Peyer's patch (tissue), 4 donors: Measurements from ENCODE around the gene CENPF. TPM values are rescaled to one million over a fixed set of nuclear protein-coding genes. Genes with fewer than 3 reads are reported as not detected.
"Not testable (repeated sequence)": the region's sequence is repeated elsewhere in the genome, so short reads cannot be mapped to it uniquely, and the experiment has no call there.

Source experiments
- DNase-seq, 3 donors: peaks; one replicate each; pipeline ENCODE4 v3.0.0-alpha.2; 2017 to 2019
- H3K27ac ChIP-seq, 4 donors: fragments of 200-600 bp; sonication (generic); one replicate each; pipeline ENCODE4 v1.5.1; 2016 to 2019
- H3K27me3 ChIP-seq, 2 donors: fragments of 200-600 bp; sonication (generic); one replicate each; pipeline ENCODE4 v1.5.1; 2019
- H3K36me3 ChIP-seq, 3 donors: fragments of 200-600 bp; sonication (generic); one replicate each; pipeline ENCODE4 v1.5.1; 2016 to 2019
- H3K4me1 ChIP-seq, 4 donors: fragments of 200-600 bp; sonication (generic); one replicate each; pipeline ENCODE4 v1.5.1; 2016 to 2019
- H3K4me3 ChIP-seq, 4 donors: fragments of 200-600 bp; sonication (generic); 1 replicate in 3 of 4; 2 replicates in 1 of 4; pipeline ENCODE4 v1.5.1; 2016 to 2019; ENCODE audit warnings: mild to moderate bottlenecking in 1 of 4
- H3K9me3 ChIP-seq, 4 donors: fragments of 200-600 bp; sonication (generic); one replicate each; pipeline ENCODE4 v1.5.1; 2016 to 2019; ENCODE audit warnings: mild to moderate bottlenecking in 1 of 4
- POLR2A ChIP-seq, 2 donors: fragments of 450-650 bp; IDR thresholded peaks; one replicate each; pipeline ENCODE4 v1.5.1; 2017; ENCODE audit warnings: antibody characterized with exemption in 2 of 2, mild to moderate bottlenecking in 2 of 2, moderate library complexity in 2 of 2
- total RNA-seq, 4 donors: library from RNA; depleted of rRNA; stranded (reverse); fragments of >200 nt; gene quantifications; one replicate each; pipeline ENCODE4 v1.1.0, GENCODE V29; 2016
- TF ChIP-seq, protein P1 (sequence below), 6 experiments: fragments of 450-650 bp in 4 of 6; fragments of 200-600 bp in 2 of 6; sonication (generic) in 1 of 6; IDR thresholded peaks; one replicate each; pipeline ENCODE4 v1.5.1; 2017 to 2019; ENCODE audit warnings: antibody characterized with exemption in 6 of 6, mild to moderate bottlenecking in 3 of 6, moderate library complexity in 1 of 6

The CENPF gene
- total RNA-seq, 4 donors from 2014 or later = 6.1 to 23.9 (median 8.0) TPM

DNA sequence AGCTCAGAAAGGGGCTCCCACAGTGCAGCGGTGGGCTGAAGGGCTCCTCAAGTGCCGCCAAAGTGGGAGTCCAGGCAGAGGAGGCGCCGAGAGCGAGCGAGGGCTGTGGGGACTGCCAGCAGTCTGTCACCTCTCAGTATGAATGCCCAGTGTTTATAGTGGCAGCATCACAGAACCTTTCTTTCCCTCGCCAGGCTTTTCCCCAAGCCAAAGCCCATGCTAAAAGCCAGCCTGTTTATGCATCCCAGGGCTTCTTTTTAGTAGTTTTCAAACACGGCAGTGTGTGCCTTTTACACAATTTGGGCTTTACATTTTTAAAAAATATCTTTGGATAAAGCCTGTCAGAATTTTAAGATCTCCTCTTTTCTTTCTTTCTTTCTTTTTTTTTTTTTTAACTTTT lies 70.6 kb downstream of the CENPF start:
- Histone ChIP-seq H3K4me1 (no peaks in the 10 kb centered on the region), H3K27ac (no peak overlapping the region), H3K27me3 (no peaks in the 10 kb centered on the region), H3K36me3 (no peaks in the 10 kb centered on the region), H3K9me3 (no peaks in the 10 kb centered on the region), H3K4me3 (no peak overlapping the region)
- no peak for TF ChIP-seq POLR2A (IDR thresholded peaks at IDR 0.05)
- TF ChIP-seq, protein P1, sequence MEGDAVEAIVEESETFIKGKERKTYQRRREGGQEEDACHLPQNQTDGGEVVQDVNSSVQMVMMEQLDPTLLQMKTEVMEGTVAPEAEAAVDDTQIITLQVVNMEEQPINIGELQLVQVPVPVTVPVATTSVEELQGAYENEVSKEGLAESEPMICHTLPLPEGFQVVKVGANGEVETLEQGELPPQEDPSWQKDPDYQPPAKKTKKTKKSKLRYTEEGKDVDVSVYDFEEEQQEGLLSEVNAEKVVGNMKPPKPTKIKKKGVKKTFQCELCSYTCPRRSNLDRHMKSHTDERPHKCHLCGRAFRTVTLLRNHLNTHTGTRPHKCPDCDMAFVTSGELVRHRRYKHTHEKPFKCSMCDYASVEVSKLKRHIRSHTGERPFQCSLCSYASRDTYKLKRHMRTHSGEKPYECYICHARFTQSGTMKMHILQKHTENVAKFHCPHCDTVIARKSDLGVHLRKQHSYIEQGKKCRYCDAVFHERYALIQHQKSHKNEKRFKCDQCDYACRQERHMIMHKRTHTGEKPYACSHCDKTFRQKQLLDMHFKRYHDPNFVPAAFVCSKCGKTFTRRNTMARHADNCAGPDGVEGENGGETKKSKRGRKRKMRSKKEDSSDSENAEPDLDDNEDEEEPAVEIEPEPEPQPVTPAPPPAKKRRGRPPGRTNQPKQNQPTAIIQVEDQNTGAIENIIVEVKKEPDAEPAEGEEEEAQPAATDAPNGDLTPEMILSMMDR (IDR thresholded peaks at IDR 0.05) = no peak
- DNase-seq = no peak

DNA sequence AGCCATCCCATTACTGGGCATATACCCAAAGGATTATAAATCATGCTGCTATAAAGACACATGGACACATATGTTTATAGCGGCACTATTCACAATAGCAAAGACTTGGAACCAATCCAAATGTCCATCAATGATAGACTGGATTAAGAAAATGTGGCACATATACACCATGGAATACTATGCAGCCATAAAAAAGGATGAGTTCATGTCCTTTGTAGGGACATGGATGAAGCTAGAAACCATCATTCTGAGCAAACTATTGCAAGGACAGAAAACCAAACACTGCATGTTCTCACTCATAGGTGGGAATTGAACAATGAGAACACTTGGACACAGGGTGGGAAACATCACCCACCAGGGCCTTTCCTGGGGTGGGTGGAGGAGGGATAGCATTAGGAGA lies 72.5 kb downstream of the CENPF start:
- H3K4me3 ChIP-seq, DNase-seq, H3K27ac ChIP-seq, H3K4me1 ChIP-seq, H3K9me3 ChIP-seq, H3K36me3 ChIP-seq, H3K27me3 ChIP-seq: not testable (repeated sequence)

DNA sequence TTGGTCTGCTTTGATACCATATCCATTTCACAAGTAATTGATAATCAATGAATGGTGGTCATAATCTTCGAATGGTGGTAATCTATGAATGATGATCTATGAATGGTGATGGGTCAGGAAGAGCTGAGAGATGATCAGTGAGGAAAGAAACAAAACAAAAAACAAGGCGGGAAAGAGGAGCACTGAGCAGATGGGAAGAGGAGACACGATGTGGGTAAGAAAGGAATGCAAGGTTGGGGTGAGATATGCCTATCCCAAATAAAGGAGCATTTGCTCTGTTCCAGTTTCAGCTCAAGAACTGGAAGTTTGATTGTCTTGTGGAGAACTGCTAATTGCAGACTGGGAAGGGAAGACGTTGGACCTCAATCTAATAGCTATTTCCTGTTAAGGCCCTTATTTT lies 73.8 kb downstream of the CENPF start:
- Histone ChIP-seq H3K9me3 (no peaks in the 10 kb centered on the region), H3K4me1 (no peaks in the 10 kb centered on the region), H3K4me3 (no peak overlapping the region), H3K27ac (no peak overlapping the region), H3K27me3 (no peaks in the 10 kb centered on the region), H3K36me3 (no peaks in the 10 kb centered on the region)
- TF ChIP-seq, protein P1 (IDR thresholded peaks at IDR 0.05) = no peak
- no peak for TF ChIP-seq POLR2A (IDR thresholded peaks at IDR 0.05)
- no peak for DNase-seq

DNA sequence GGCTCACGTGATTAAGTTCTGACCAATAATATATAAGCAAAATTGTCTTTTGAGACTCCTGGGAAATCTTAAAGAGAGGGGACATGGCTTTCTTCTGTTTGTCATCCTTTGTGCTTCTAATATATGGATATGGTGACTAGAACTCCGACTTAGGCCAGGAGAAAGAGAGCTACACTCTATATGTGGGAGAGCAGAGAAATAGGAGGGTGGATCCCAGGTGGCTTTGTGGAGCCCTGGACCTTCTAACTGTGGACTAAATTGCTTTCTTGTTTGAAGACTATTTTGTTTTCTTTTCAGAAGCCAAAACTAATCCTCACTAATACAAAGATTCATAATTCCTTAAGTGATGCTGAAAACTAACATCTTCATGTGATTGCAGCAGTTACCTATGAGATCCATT lies 75.0 kb downstream of the CENPF start:
- Histone ChIP-seq H3K9me3 (no peaks in the 10 kb centered on the region), H3K4me1 (no peaks in the 10 kb centered on the region), H3K27ac (no peak overlapping the region), H3K4me3 (no peak overlapping the region), H3K27me3 (no peaks in the 10 kb centered on the region), H3K36me3 (no peaks in the 10 kb centered on the region)
- no peak for DNase-seq
- TF ChIP-seq POLR2A (IDR thresholded peaks at IDR 0.05) = no peak
- TF ChIP-seq, protein P1 (IDR thresholded peaks at IDR 0.05) = no peak

DNA sequence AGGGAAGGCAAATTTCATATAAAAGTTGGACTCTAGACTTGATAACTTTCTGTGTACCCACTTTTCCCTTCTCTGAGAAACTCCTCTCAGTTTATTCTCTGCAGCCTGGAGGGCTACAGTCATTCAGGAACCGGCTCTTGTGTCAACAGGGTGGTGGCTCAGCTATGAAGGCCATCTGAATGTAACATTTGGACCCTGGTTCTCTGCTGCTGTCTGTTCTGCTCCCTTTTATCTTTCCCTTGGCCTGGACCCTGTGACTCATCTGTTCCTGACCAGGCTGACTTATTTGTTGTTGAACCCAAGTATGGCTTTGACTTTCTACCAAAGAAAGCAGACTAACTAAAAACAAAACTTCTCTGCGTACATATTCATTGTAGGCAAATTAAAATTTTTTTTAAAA lies 75.4 kb downstream of the CENPF start:
- Histone ChIP-seq H3K4me1 (no peaks in the 10 kb centered on the region), H3K36me3 (no peaks in the 10 kb centered on the region), H3K27me3 (no peaks in the 10 kb centered on the region), H3K4me3 (no peak overlapping the region), H3K9me3 (no peaks in the 10 kb centered on the region), H3K27ac (no peak overlapping the region)
- DNase-seq = no peak
- no peak for TF ChIP-seq POLR2A (IDR thresholded peaks at IDR 0.05)
- TF ChIP-seq, protein P1 (IDR thresholded peaks at IDR 0.05) = no peak

DNA sequence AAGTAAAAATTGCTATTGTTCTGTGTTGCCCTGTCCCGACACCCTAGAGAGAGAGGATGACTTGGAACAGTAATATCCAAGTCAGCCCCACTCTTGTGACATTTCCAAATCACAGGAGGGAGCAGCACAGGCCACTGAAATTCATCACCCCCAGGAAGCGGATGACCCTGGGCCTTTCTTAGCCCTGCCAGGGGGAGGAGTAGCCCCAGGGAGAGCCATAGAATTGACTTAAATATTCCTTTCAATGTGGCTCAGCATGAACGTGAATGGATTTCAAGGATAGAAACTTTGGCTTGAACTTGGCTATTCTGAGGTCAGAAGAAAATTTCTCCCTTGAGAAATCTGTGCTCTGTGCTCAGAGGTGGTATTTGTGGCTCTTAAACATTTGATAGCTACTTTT lies 80.6 kb downstream of the CENPF start:
- no peak for DNase-seq
- Histone ChIP-seq H3K36me3 (no peaks in the 10 kb centered on the region), H3K4me3 (no peak overlapping the region), H3K27me3 (no peaks in the 10 kb centered on the region), H3K4me1 (no peaks in the 10 kb centered on the region), H3K27ac (no peak overlapping the region), H3K9me3 (no peaks in the 10 kb centered on the region)
- TF ChIP-seq POLR2A (IDR thresholded peaks at IDR 0.05) = no peak
- TF ChIP-seq, protein P1 (IDR thresholded peaks at IDR 0.05) = no peak
